K562 (cell line): ENCODE measurements around the gene RNF126. TPM values are rescaled to one million over a fixed set of nuclear protein-coding genes. Genes with fewer than 3 reads are reported as not detected.

ENCODE experiments used
- ATAC-seq: fragments of 200-7000 bp; cut with Tn5 transposase; 3 replicates; pipeline ENCODE4 v1.9.1; 2020; ENCODE audit warnings: moderate library complexity
- BruUV-seq: library from RNA; stranded (reverse); fragments of 400-500 nt; replicated peaks from 2 replicates; lab custom pipeline; 2021; lab: Mats Ljungman, UMichigan
- CTCF ChIA-PET: fragments of 300-600 bp; formaldehyde crosslinking; extraction: SDS; loops from one replicate; lab custom pipeline; 2021; ENCODE audit warnings: low intra/inter-chr PET ratio; lab: Yijun Ruan, JAX
- POLR2A ChIA-PET: fragments of 300-600, 350-650 bp; sonication (Branson Sonifier 250); formaldehyde crosslinking; extraction: SDS; loops from one replicate; lab custom pipeline; 2021; ENCODE audit warnings: antibody characterized with exemption, inconsistent platforms; lab: Yijun Ruan, JAX
- DNase-seq, 4 experiments: peaks; one replicate each; pipeline versions ENCODE4 v3.0.0 to v3.0.0-alpha.2; 2011 to 2018; ENCODE audit warnings: low spot score in 3 of 4, mixed read lengths in 3 of 4; ENCODE audit errors: extremely low read depth in 1 of 4
- FAIRE-seq: peaks from 2 replicates; lab custom pipeline; 2011; peaks lifted over from hg19 to GRCh38; lab: Jason Lieb, UNC
- H2AFZ ChIP-seq: 2 replicates; pipeline ENCODE4 v1.6.0; 2011; ENCODE audit warnings: low read depth, low read length, control low read depth, inconsistent platforms
- H3K27ac ChIP-seq: fragments of 200-600 bp; 3 replicates; pipeline ENCODE4 v1.8.0; 2011; ENCODE audit warnings: low read depth, mild to moderate bottlenecking, control low read depth, inconsistent platforms, low read length, moderate library complexity, mixed read lengths; ENCODE audit errors: extremely low read depth
- H3K27me3 ChIP-seq, 2 experiments: fragments of 300-600 bp in 1 of 2; 2 replicates in 1 of 2; 3 replicates in 1 of 2; pipeline versions ENCODE4 v1.6.0 to v1.8.0; 2011; ENCODE audit warnings: inconsistent platforms in 2 of 2, low read length in 2 of 2, mild to moderate bottlenecking in 1 of 2, mixed read lengths in 1 of 2, moderate library complexity in 1 of 2; ENCODE audit not compliant: control insufficient read depth in 2 of 2, insufficient read depth in 2 of 2
- H3K36me3 ChIP-seq: fragments of 300-600 bp; 3 replicates; pipeline ENCODE4 v1.8.0; 2011; ENCODE audit warnings: mild to moderate bottlenecking, low read length, inconsistent platforms; ENCODE audit not compliant: control insufficient read depth, insufficient read depth
- H3K4me1 ChIP-seq, 2 experiments: fragments of 200-600 bp in 1 of 2; replicated peaks in 1 of 2; 2 replicates in 1 of 2; 3 replicates in 1 of 2; pipeline versions ENCODE4 v1.5.1 to v1.8.0; 2011; ENCODE audit warnings: inconsistent platforms in 2 of 2, low read length in 2 of 2, mild to moderate bottlenecking in 1 of 2, mixed read lengths in 1 of 2, moderate library complexity in 1 of 2; ENCODE audit not compliant: control insufficient read depth in 2 of 2, insufficient read depth in 2 of 2
- H3K4me2 ChIP-seq: 2 replicates; pipeline ENCODE4 v1.6.1; 2011; ENCODE audit warnings: low read length, control low read depth, inconsistent platforms, mixed read lengths; ENCODE audit not compliant: insufficient read depth
- H3K4me3 ChIP-seq: fragments of 200-600 bp; sonication (generic), shearing (Covaris generic); 2 replicates; pipeline ENCODE4 v1.5.1; 2016; ENCODE audit warnings: control low read depth, inconsistent platforms
- H3K79me2 ChIP-seq: fragments of 200-600 bp; 3 replicates; pipeline ENCODE4 v1.8.0; 2011; ENCODE audit warnings: low read length, inconsistent platforms; ENCODE audit not compliant: control insufficient read depth, insufficient read depth
- H3K9ac ChIP-seq, 2 experiments: 2 replicates each; pipeline versions ENCODE4 v1.6.0 to v1.6.1; 2011; ENCODE audit warnings: low read depth in 2 of 2, low read length in 2 of 2, control low read depth in 1 of 2, inconsistent platforms in 1 of 2, mild to moderate bottlenecking in 1 of 2, mixed read lengths in 1 of 2; ENCODE audit not compliant: insufficient read depth in 1 of 2
- H3K9me1 ChIP-seq: one replicate; pipeline ENCODE4 v1.6.0; 2011; ENCODE audit warnings: inconsistent platforms, mild to moderate bottlenecking, low read length, moderate library complexity; ENCODE audit not compliant: control insufficient read depth, insufficient read depth
- H3K9me3 ChIP-seq: replicated peaks from 2 replicates; pipeline ENCODE4 v1.5.1; 2011; ENCODE audit warnings: low read depth, low read length, inconsistent platforms; ENCODE audit not compliant: control insufficient read depth, insufficient read depth
- H4K20me1 ChIP-seq: replicated peaks from 2 replicates; pipeline ENCODE4 v1.6.1; 2011; ENCODE audit warnings: low read length, inconsistent platforms, mixed read lengths; ENCODE audit not compliant: control insufficient read depth, insufficient read depth
- BACH1 ChIP-seq: fragments of 200-800 bp; sonication (Bioruptor generic); IDR thresholded peaks from 2 replicates; pipeline ENCODE4 v1.6.1; 2016; ENCODE audit warnings: missing genetic modification characterization, missing compliant biosample characterization
- CBX5 ChIP-seq: IDR thresholded peaks from 2 replicates; pipeline ENCODE4 v1.6.1; 2014; ENCODE audit warnings: low read depth, borderline replicate concordance
- CBX8 ChIP-seq: fragments of 200-600 bp; sonication (generic); IDR thresholded peaks from 2 replicates; pipeline ENCODE4 v1.6.1; 2012; ENCODE audit warnings: borderline replicate concordance, mixed run types, low read depth, mild to moderate bottlenecking, moderate library complexity, mixed read lengths, low read length, control low read depth, inconsistent platforms; ENCODE audit not compliant: poor library complexity, severe bottlenecking; ENCODE audit errors: extremely low read depth
- FUS ChIP-seq: fragments of 200-400 bp; formaldehyde crosslinking; optimal IDR thresholded peaks from 2 replicates; pipeline ENCODE3; 2017; ENCODE audit warnings: low read depth, low read length
- L3MBTL2 ChIP-seq: fragments of 450-650 bp; IDR thresholded peaks from 2 replicates; pipeline ENCODE4 v1.6.1; 2016; ENCODE audit warnings: mild to moderate bottlenecking, moderate library complexity
- LEF1 ChIP-seq: fragments of 450-650 bp; IDR thresholded peaks from 2 replicates; pipeline ENCODE4 v1.6.1; 2016; ENCODE audit warnings: mild to moderate bottlenecking
- POLR2A ChIP-seq: fragments of 450-650 bp; conservative IDR thresholded peaks from 2 replicates; pipeline ENCODE4 v1.6.1; 2016
- PPARD ChIP-seq: fragments of 250-450 bp; sonication (Bioruptor Pico); IDR thresholded peaks from 2 replicates; pipeline ENCODE4 v1.8.0; 2022; ENCODE audit warnings: inconsistent platforms, mild to moderate bottlenecking, moderate library complexity
- RBM39 ChIP-seq: fragments of 200-400 bp; formaldehyde crosslinking; optimal IDR thresholded peaks from 2 replicates; pipeline ENCODE3; 2018; ENCODE audit warnings: low read depth, low read length
- RREB1 ChIP-seq: fragments of 250-450 bp; sonication (Bioruptor Pico); IDR thresholded peaks from 2 replicates; pipeline ENCODE4 v1.4.0; 2020
- SIN3A ChIP-seq, 2 experiments: fragments of 150-350 bp in 1 of 2; IDR thresholded peaks; 2 replicates each; pipeline ENCODE4 v1.6.1; 2011 to 2016; ENCODE audit warnings: borderline replicate concordance in 2 of 2, low read depth in 2 of 2, low read length in 2 of 2, mild to moderate bottlenecking in 2 of 2, moderate library complexity in 2 of 2; ENCODE audit not compliant: control insufficient read depth in 1 of 2
- SMAD4 ChIP-seq: fragments of 250-450 bp; sonication (Bioruptor Pico); conservative IDR thresholded peaks from 2 replicates; pipeline ENCODE4 v1.8.0; 2021; ENCODE audit warnings: inconsistent platforms, mild to moderate bottlenecking, moderate library complexity
- TFAP4 ChIP-seq: sonication (generic); formaldehyde crosslinking; IDR thresholded peaks from 2 replicates; pipeline ENCODE4 v1.8.0; 2022; ENCODE audit warnings: missing genetic modification reagents, mild to moderate bottlenecking, moderate library complexity, borderline replicate concordance
- TGIF2 ChIP-seq: sonication (generic); formaldehyde crosslinking; IDR thresholded peaks from 2 replicates; pipeline ENCODE4 v1.8.1; 2022; ENCODE audit warnings: mild to moderate bottlenecking, missing genetic modification reagents, moderate library complexity
- ZBTB12 ChIP-seq: fragments of 250-450 bp; sonication (Bioruptor Pico); IDR thresholded peaks from 2 replicates; pipeline ENCODE4 v1.4.0; 2020
- ZNF324 ChIP-seq: fragments of 250-450 bp; sonication (Bioruptor Pico); IDR thresholded peaks from 2 replicates; pipeline ENCODE4 v1.4.0; 2020; ENCODE audit warnings: mild to moderate bottlenecking
- WGBS: fragments of 100-300 bp; shearing (Covaris generic); methylation state at CpG from one replicate; pipeline ENCODE4 v1.1.6; 2016; ENCODE audit warnings: low coverage, mixed read lengths; ENCODE audit not compliant: insufficient coverage; ENCODE audit errors: missing lambda C conversion rate; 5-methylcytosine and 5-hydroxymethylcytosine counted together
- in situ Hi-C: fragments of 300-500 bp; cut with MboI; formaldehyde crosslinking; loops from 4 replicates; pipeline ENCODE4 v1.15.0; 2018; ENCODE audit warnings: inconsistent platforms, mixed read lengths
- intact Hi-C: fragments of 100-400 bp; cut with micrococcal nuclease; formaldehyde crosslinking; loops from 2 replicates; pipeline ENCODE4 v1.14.2; 2022
- polyA plus RNA-seq, 8 experiments: library from polyadenylated mRNA; depleted of rRNA in 4 of 8; stranded (reverse) in 5 of 8; unstranded in 3 of 8; fragments of >200 nt; fragmentation: Nextera tagmentation in 2 of 8; fragmentation: Illumina TruSeq in 1 of 8; extraction: Ambion mirVana in 2 of 8; extraction: Trizol in 1 of 8; gene quantifications; 2 replicates each; pipeline versions ENCODE4 v1.2.1 to v1.2.3, GENCODE V29; 2011 to 2014; ENCODE audit warnings: inconsistent platforms in 1 of 8, missing spikeins in 1 of 8
- total RNA-seq, 7 experiments: library from RNA; depleted of rRNA in 6 of 7; stranded (reverse); fragments of >200 nt in 6 of 7; fragmentation: Illumina TruSeq in 2 of 7; extraction: Trizol in 2 of 7; gene quantifications; 2 replicates each; pipeline versions ENCODE4 v1.2.1 to v1.2.3, GENCODE V29; 2011 to 2021; ENCODE audit warnings: low replicate concordance in 1 of 7

RNF126 gene
- total and polyA plus RNA-seq, 9 of the 15 experiments (the other 6 are each of a cell fraction or from before 2014, with no cell fraction given): 0.27 to 101 (median 12.3) TPM

GRCh38 chr19:704447-704741 is 41.4 kb upstream of the RNF126 start:
- Histone ChIP-seq H4K20me1 (no peaks in the 10 kb centered on the region), H3K4me1 (peaks cover 16 to 30% of the 10 kb centered on the region in 2 experiments), H3K36me3 (no peaks in the 10 kb centered on the region), H3K79me2 (peaks cover 9% of the 10 kb centered on the region; the same call in 2 of the 3 replicates), H3K27ac (peak overlapping the region; percentile 31; the same call in 2 of the 3 replicates), H3K27me3 (no peaks in the 10 kb centered on the region), H3K9me1 (no peaks in the 10 kb centered on the region), H2AFZ (peak overlapping the region; percentile 83), H3K4me2 (peak overlapping the region; percentile 82), H3K9ac (peak overlapping the region; percentile 8 to 92; a peak in 3 of 4 replicates), H3K9me3 (0 out of 2 replicates have a peak, but pooled peaks cover 2% of the 10 kb centered on the region), H3K4me3 (peak overlapping the region; percentile 11; the same call in 1 of the 2 replicates)
- CTCF ChIA-PET: no interaction called here
- ATAC-seq: no peak
- in situ Hi-C loops: no loop called here
- WGBS: 39% methylated on average over 14 of the region's 14 CpGs
- DNase-seq: no peak
- BruUV-seq: no TSS peak
- FAIRE-seq: no peak
- POLR2A ChIA-PET: interaction anchor here (0.7 to 1.6 kb wide), 3 partner anchors 24 to 233 kb away, joined by 3 to 5 read pairs (median 4); no protein-coding TSS in a partner anchor
- intact Hi-C loops: no loop called here
- no peak for TF ChIP-seq LEF1
- TF ChIP-seq TGIF2 (CRISPR knock-in tag): no peak
- TF ChIP-seq PPARD (CRISPR knock-in tag): no peak
- no peak for TF ChIP-seq BACH1
- 0 out of 2 replicates have a peak, but pooled peaks have one; percentile 7 for TF ChIP-seq TFAP4 (CRISPR knock-in tag)
- TF ChIP-seq SIN3A (IDR thresholded peaks at IDR 0.05; ENCODE audit: borderline replicate concordance in 2 of 2, control insufficient read depth in 1 of 2, low read depth in 2 of 2, low read length in 2 of 2): no peak
- no peak for TF ChIP-seq FUS
- TF ChIP-seq SMAD4 (CRISPR knock-in tag): no peak
- TF ChIP-seq ZNF324 (CRISPR knock-in tag): no peak
- TF ChIP-seq CBX5: no peak
- no peak for TF ChIP-seq RBM39
- no peak for TF ChIP-seq POLR2A
- TF ChIP-seq RREB1 (CRISPR knock-in tag): no peak
- TF ChIP-seq CBX8: no peak
- TF ChIP-seq L3MBTL2: peak; percentile 62
- no peak for TF ChIP-seq ZBTB12 (CRISPR knock-in tag)
